Left lung (tissue), 10 donors: Measurements from ENCODE around the gene TTC39C. TPM values are rescaled to one million over a fixed set of nuclear protein-coding genes. Genes with fewer than 3 reads are reported as not detected.
A peak's percentile ranks its signal among the peaks of the same experiment; 100 is the strongest.

Experiments used
- ATAC-seq: fragments of 200-7000 bp; cut with Tn5 transposase; one replicate; pipeline ENCODE4 v1.9.1; 2020; ENCODE audit warnings: moderate library complexity
- DNase-seq, 4 donors: peaks; one replicate each; pipeline ENCODE4 v3.0.0-alpha.2; 2013 to 2020
- H3K27ac ChIP-seq, 2 donors: fragments of 200-600 bp; sonication (generic) in 1 of 2; one replicate each; pipeline versions ENCODE4 v1.5.0 to v1.8.0; 2020 to 2021
- H3K27me3 ChIP-seq, 2 donors: fragments of 200-600 bp; sonication (generic) in 1 of 2; one replicate each; pipeline versions ENCODE4 v1.5.0 to v1.8.0; 2020 to 2021
- H3K36me3 ChIP-seq, 2 donors: fragments of 200-600 bp; sonication (generic) in 1 of 2; one replicate each; pipeline versions ENCODE4 v1.5.0 to v1.8.0; 2020 to 2021
- H3K4me1 ChIP-seq, 2 donors: fragments of 200-600 bp; one replicate each; pipeline ENCODE4 v1.8.0; 2021
- H3K4me3 ChIP-seq, 2 donors: fragments of 200-600 bp; sonication (generic) in 1 of 2; one replicate each; pipeline versions ENCODE4 v1.5.0 to v1.8.0; 2020 to 2021; ENCODE audit warnings: mild to moderate bottlenecking in 1 of 2
- H3K9me3 ChIP-seq, 2 donors: fragments of 200-600 bp; sonication (generic) in 1 of 2; one replicate each; pipeline versions ENCODE4 v1.5.0 to v1.8.0; 2020 to 2021
- CTCF ChIP-seq, 2 donors: fragments of 200-600 bp; sonication (generic) in 1 of 2; IDR thresholded peaks; one replicate each; pipeline versions ENCODE4 v1.5.0 to v1.8.0; 2021; ENCODE audit warnings: antibody characterized with exemption in 2 of 2
- intact Hi-C, 2 donors: fragments of 100-400 bp; cut with DNase I; formaldehyde crosslinking; loops; one replicate each; pipeline versions ENCODE4 v1.11.2 to v1.14.2; 2022
- polyA plus RNA-seq, 6 donors: library from polyadenylated mRNA; unstranded; fragments of 120-200 nt; gene quantifications; one replicate each; pipeline ENCODE4 v1.2.1, GENCODE V29; 2013; ENCODE audit not compliant: insufficient read length in 6 of 6
- total RNA-seq, 2 donors: library from RNA; stranded (reverse); fragmentation: NEBNext Ultra II Directional; extraction: Animal tissue kit (Norgen Biotek cat#: 25700); gene quantifications; one replicate each; pipeline ENCODE4 v1.2.1, GENCODE V29; 2021
- donor health status: DM: no; HTN: yes; CAD: no.
- donor health status: DM: no; HTN: no; CAD: no.

TTC39C gene
- total and polyA plus RNA-seq, 8 donors = 12.0 to 19.3 (median 15.1) TPM

- DNase-seq (peak in 3 of 4 donors; percentile 33 to 81 (median 76)), ATAC-seq (peak; percentile 99)
- Histone ChIP-seq H3K36me3 (peaks cover 0 to 19% of the 10 kb centered on the region in 2 donors), H3K4me3 (no peak overlapping the region), H3K27me3 (no peaks in the 10 kb centered on the region), H3K9me3 (no peaks in the 10 kb centered on the region), H3K4me1 (peaks cover 4 to 6% of the 10 kb centered on the region in 2 donors), H3K27ac (peak overlapping the region in 1 of 2 donors; percentile 5)
- peak in 1 of 2 donors; percentile 27 for TF ChIP-seq CTCF (IDR thresholded peaks at IDR 0.05)
- intact Hi-C loops = no loop called here
Measured at GRCh38 chr18:24075767-24076597, 61.4 kb downstream of the TTC39C start.

- DNase-seq (no peak), ATAC-seq (no peak)
- Histone ChIP-seq H3K36me3 (peaks cover 0 to 20% of the 10 kb centered on the region in 2 donors), H3K4me3 (no peak overlapping the region), H3K27me3 (no peaks in the 10 kb centered on the region), H3K4me1 (peaks cover 4 to 6% of the 10 kb centered on the region in 2 donors), H3K9me3 (no peaks in the 10 kb centered on the region), H3K27ac (no peak overlapping the region)
- no peak for TF ChIP-seq CTCF (IDR thresholded peaks at IDR 0.05)
- intact Hi-C loops = no loop called here
Measured at GRCh38 chr18:24076950-24077349, 62.4 kb downstream of the TTC39C start.

- intact Hi-C loops = no loop called here
Measured at GRCh38 chr18:24078391-24078790, 63.8 kb downstream of the TTC39C start.

GRCh38 chr18:24080861-24081260 is 66.3 kb downstream of the TTC39C start:
- H3K27ac ChIP-seq = no peak overlapping the region
- no peak overlapping the region for H3K4me3 ChIP-seq
- TF ChIP-seq CTCF (IDR thresholded peaks at IDR 0.05) = no peak
- ATAC-seq (no peak), DNase-seq (no peak)
- H3K4me1 ChIP-seq = peaks cover 2 to 3% of the 10 kb centered on the region in 2 donors
- peaks cover 0 to 23% of the 10 kb centered on the region in 2 donors for H3K36me3 ChIP-seq
- no peaks in the 10 kb centered on the region for H3K9me3 ChIP-seq
- no peaks in the 10 kb centered on the region for H3K27me3 ChIP-seq
- intact Hi-C loops = no loop called here

More at GRCh38 chr18:24078391-24078790, 63.8 kb downstream of the TTC39C start:
- Histone ChIP-seq H3K36me3 (peaks cover 0 to 24% of the 10 kb centered on the region in 2 donors), H3K27me3 (no peaks in the 10 kb centered on the region), H3K9me3 (no peaks in the 10 kb centered on the region), H3K4me3 (no peak overlapping the region), H3K4me1 (peaks cover 4 to 6% of the 10 kb centered on the region in 2 donors), H3K27ac (no peak overlapping the region)
- TF ChIP-seq CTCF (IDR thresholded peaks at IDR 0.05) = no peak
- ATAC-seq (no peak), DNase-seq (no peak)

GRCh38 chr18:24083550-24083949 is 69.0 kb downstream of the TTC39C start:
- no peak overlapping the region for H3K4me3 ChIP-seq
- peaks cover 0 to 27% of the 10 kb centered on the region in 2 donors for H3K36me3 ChIP-seq
- no peaks in the 10 kb centered on the region for H3K9me3 ChIP-seq
- no peak for ATAC-seq
- no peak overlapping the region for H3K27ac ChIP-seq
- TF ChIP-seq CTCF (IDR thresholded peaks at IDR 0.05) = no peak
- H3K4me1 ChIP-seq = no peaks in the 10 kb centered on the region
- DNase-seq = no peak
- intact Hi-C loops = no loop called here
- H3K27me3 ChIP-seq = no peaks in the 10 kb centered on the region
